Measurements from ENCODE around the gene DNAJC1.

GRCh38 chr10:21803374-21803773 is 200.2 kb downstream of the DNAJC1 start:
- TF ChIP-seq CTCF (conservative IDR thresholded peaks at IDR 0.05; ENCODE audit: low read depth, low read length) (no peak), RAD21 (IDR thresholded peaks at IDR 0.05; ENCODE audit: low read length) (no peak), USF2 (IDR thresholded peaks at IDR 0.05; ENCODE audit: low read depth, low read length) (no peak), SMC3 (IDR thresholded peaks at IDR 0.05; ENCODE audit: low read depth, low read length) (no peak), POLR2A (IDR thresholded peaks at IDR 0.05; ENCODE audit: low read depth, low read length) (no peak)

All from IMR-90 (cell line).